GM18951 (cell line): ENCODE measurements around the gene ZFAND6.
A peak's percentile ranks its signal among the peaks of the same experiment; 100 is the strongest.
"Not testable (repeated sequence)": the region's sequence is repeated elsewhere in the genome, so short reads cannot be mapped to it uniquely, and the experiment has no call there.

Source experiments
- POLR2A ChIP-seq: IDR thresholded peaks from 4 replicates; pipeline ENCODE4 v1.6.1; 2011; ENCODE audit warnings: mild to moderate bottlenecking; ENCODE audit not compliant: insufficient read length, insufficient read depth; ENCODE audit errors: extremely low read depth
- in situ Hi-C: fragments of 300-500 bp; cut with MboI; formaldehyde crosslinking; loops from one replicate; pipeline ENCODE4 v1.12.0; 2022; ENCODE audit warnings: low sequenced_read_pairs, mixed read lengths, inconsistent platforms; ENCODE audit not compliant: unreplicated experiment

Gene ZFAND6

GRCh38 chr15:80031841-80032240 lies 27.6 kb upstream of the ZFAND6 start:
- in situ Hi-C loops: no loop called here
- no peak for TF ChIP-seq POLR2A

- in situ Hi-C loops: no loop called here
- TF ChIP-seq POLR2A: no peak
These were observed 24.8 kb upstream of the ZFAND6 start for GRCh38 chr15:80034629-80035028.

GRCh38 chr15:80036071-80036470 lies 23.4 kb upstream of the ZFAND6 start:
- in situ Hi-C loops: no loop called here
- TF ChIP-seq POLR2A: no peak

GRCh38 chr15:80041494-80042253 lies 17.8 kb upstream of the ZFAND6 start:
- in situ Hi-C loops: no loop called here
- no peak for TF ChIP-seq POLR2A

- in situ Hi-C loops: no loop called here
- TF ChIP-seq POLR2A: no peak
These were observed 16.9 kb upstream of the ZFAND6 start for GRCh38 chr15:80042568-80042967.

GRCh38 chr15:80045219-80045618 lies 14.3 kb upstream of the ZFAND6 start:
- in situ Hi-C loops: not testable (repeated sequence)

- in situ Hi-C loops: no loop called here
- no peak for TF ChIP-seq POLR2A
These were observed 10.4 kb upstream of the ZFAND6 start for GRCh38 chr15:80049046-80049445.

- in situ Hi-C loops: no loop called here
- TF ChIP-seq POLR2A: no peak
These were observed 6.7 kb upstream of the ZFAND6 start for GRCh38 chr15:80052597-80053304.

GRCh38 chr15:80055933-80056332 lies 3.5 kb upstream of the ZFAND6 start:
- in situ Hi-C loops: no loop called here
- no peak for TF ChIP-seq POLR2A

- TF ChIP-seq POLR2A: no peak
- in situ Hi-C loops: no loop called here
These were observed 1.4 kb upstream of the ZFAND6 start for GRCh38 chr15:80058044-80058443.

- in situ Hi-C loops: no loop called here
- TF ChIP-seq POLR2A: peak; percentile 71
These were observed 395 bp downstream of the ZFAND6 start for GRCh38 chr15:80059786-80060355.

- TF ChIP-seq POLR2A: no peak
- in situ Hi-C loops: no loop called here
These were observed 1.0 kb downstream of the ZFAND6 start for GRCh38 chr15:80060356-80061006.

GRCh38 chr15:80061582-80061981 lies 2.1 kb downstream of the ZFAND6 start:
- in situ Hi-C loops: no loop called here
- TF ChIP-seq POLR2A: no peak
